MM.1S (cell line): Measurements from ENCODE around the gene TSPAN8.

Experiments used
- CTCF ChIP-seq: fragments of 300-600 bp; sonication (generic); IDR thresholded peaks from 2 replicates; pipeline ENCODE4 v1.5.1; 2016; ENCODE audit warnings: antibody characterized with exemption, low read length, mixed read lengths
- EZH2 ChIP-seq: fragments of 300-600 bp; sonication (generic); optimal IDR thresholded peaks from 2 replicates; pipeline ENCODE3; 2017; ENCODE audit warnings: low read depth, mild to moderate bottlenecking, antibody characterized with exemption, low read length, mixed read lengths
- EZH2phosphoT487 ChIP-seq: fragments of 300-600 bp; sonication (generic); IDR thresholded peaks from 2 replicates; pipeline ENCODE4 v1.6.1; 2018; ENCODE audit warnings: antibody characterized with exemption, low read length

- TF ChIP-seq EZH2 (no peak), CTCF (no peak), EZH2phosphoT487 (no peak)
Measured at GRCh38 chr12:71135077-71135811, 22.6 kb downstream of the TSPAN8 start.
